OCI-LY1 (cell line): ENCODE measurements around the gene PCDHGA5.
"Not testable (repeated sequence)": the region's sequence is repeated elsewhere in the genome, so short reads cannot be mapped to it uniquely, and the experiment has no call there.

Experiments
- H2AFZ ChIP-seq: fragments of 200-600 bp; sonication (generic), shearing (Covaris generic); 2 replicates; pipeline ENCODE4 v1.6.0; 2014; ENCODE audit warnings: antibody characterized with exemption, mild to moderate bottlenecking, low read length
- H3F3A ChIP-seq: fragments of 200-600 bp; sonication (generic), shearing (Covaris generic); 2 replicates; pipeline ENCODE4 v1.6.0; 2014; ENCODE audit warnings: mild to moderate bottlenecking, antibody characterized with exemption, low read length, moderate library complexity; ENCODE audit not compliant: insufficient read depth
- H3K27ac ChIP-seq: fragments of 200-600 bp; sonication (generic); 2 replicates; pipeline ENCODE4 v1.5.1; 2014; ENCODE audit warnings: low read length, mixed run types, mild to moderate bottlenecking, low read depth; ENCODE audit not compliant: poor library complexity, severe bottlenecking
- H3K27me3 ChIP-seq: fragments of 200-600 bp; sonication (generic); 2 replicates; pipeline ENCODE4 v1.6.0; 2014; ENCODE audit warnings: antibody characterized with exemption, mild to moderate bottlenecking, low read length, moderate library complexity; ENCODE audit not compliant: insufficient read depth
- H3K36me3 ChIP-seq: fragments of 200-600 bp; sonication (generic); 2 replicates; pipeline ENCODE4 v1.6.1; 2014; ENCODE audit warnings: mild to moderate bottlenecking, antibody characterized with exemption, low read length, moderate library complexity, mixed read lengths; ENCODE audit not compliant: insufficient read depth
- H3K4me1 ChIP-seq: fragments of 200-600 bp; sonication (generic); 2 replicates; pipeline ENCODE4 v1.5.1; 2014; ENCODE audit warnings: mild to moderate bottlenecking, low read length, moderate library complexity; ENCODE audit not compliant: insufficient read depth, severe bottlenecking
- H3K4me2 ChIP-seq: fragments of 200-600 bp; sonication (generic), shearing (Covaris generic); 2 replicates; pipeline ENCODE4 v1.6.1; 2014; ENCODE audit warnings: low read length
- H3K4me3 ChIP-seq: fragments of 200-600 bp; sonication (generic); 2 replicates; pipeline ENCODE4 v1.5.1; 2014; ENCODE audit warnings: low read length, low read depth, mild to moderate bottlenecking, mixed read lengths; ENCODE audit not compliant: poor library complexity, severe bottlenecking
- H3K79me2 ChIP-seq: fragments of 200-600 bp; shearing (Covaris generic); 2 replicates; pipeline ENCODE4 v1.6.1; 2016; ENCODE audit warnings: mixed run types, low read length, mixed read lengths; ENCODE audit not compliant: insufficient read depth
- H3K9ac ChIP-seq: fragments of 200-600 bp; sonication (generic), shearing (Covaris generic); 2 replicates; pipeline ENCODE4 v1.6.1; 2014; ENCODE audit warnings: mild to moderate bottlenecking, low read length, mixed read lengths
- H3K9me2 ChIP-seq: fragments of 200-600 bp; sonication (generic), shearing (Covaris generic); 2 replicates; pipeline ENCODE4 v1.6.1; 2014; ENCODE audit warnings: low read depth, mild to moderate bottlenecking, low read length, mixed read lengths
- H3K9me3 ChIP-seq: fragments of 200-600 bp; shearing (Covaris generic); 2 replicates; pipeline ENCODE4 v1.6.1; 2014; ENCODE audit warnings: low read length, mixed read lengths
- H4K20me1 ChIP-seq: fragments of 200-600 bp; sonication (generic), shearing (Covaris generic); 2 replicates; pipeline ENCODE4 v1.6.0; 2016; ENCODE audit warnings: mild to moderate bottlenecking, low read length; ENCODE audit not compliant: insufficient read depth
- EZH2 ChIP-seq: fragments of 200-600 bp; sonication (generic), shearing (Covaris generic); IDR thresholded peaks from 2 replicates; pipeline ENCODE4 v1.8.0; 2017; ENCODE audit warnings: borderline replicate concordance, mixed run types, mild to moderate bottlenecking, antibody characterized with exemption, low read length, moderate library complexity, mixed read lengths
- TF ChIP-seq, protein P1 (sequence below): fragments of 200-600 bp; sonication (generic), shearing (Covaris generic); IDR thresholded peaks from 2 replicates; pipeline ENCODE4 v1.5.1; 2017; ENCODE audit warnings: mild to moderate bottlenecking, antibody characterized with exemption, low read length, moderate library complexity, mixed read lengths

The PCDHGA5 gene

DNA sequence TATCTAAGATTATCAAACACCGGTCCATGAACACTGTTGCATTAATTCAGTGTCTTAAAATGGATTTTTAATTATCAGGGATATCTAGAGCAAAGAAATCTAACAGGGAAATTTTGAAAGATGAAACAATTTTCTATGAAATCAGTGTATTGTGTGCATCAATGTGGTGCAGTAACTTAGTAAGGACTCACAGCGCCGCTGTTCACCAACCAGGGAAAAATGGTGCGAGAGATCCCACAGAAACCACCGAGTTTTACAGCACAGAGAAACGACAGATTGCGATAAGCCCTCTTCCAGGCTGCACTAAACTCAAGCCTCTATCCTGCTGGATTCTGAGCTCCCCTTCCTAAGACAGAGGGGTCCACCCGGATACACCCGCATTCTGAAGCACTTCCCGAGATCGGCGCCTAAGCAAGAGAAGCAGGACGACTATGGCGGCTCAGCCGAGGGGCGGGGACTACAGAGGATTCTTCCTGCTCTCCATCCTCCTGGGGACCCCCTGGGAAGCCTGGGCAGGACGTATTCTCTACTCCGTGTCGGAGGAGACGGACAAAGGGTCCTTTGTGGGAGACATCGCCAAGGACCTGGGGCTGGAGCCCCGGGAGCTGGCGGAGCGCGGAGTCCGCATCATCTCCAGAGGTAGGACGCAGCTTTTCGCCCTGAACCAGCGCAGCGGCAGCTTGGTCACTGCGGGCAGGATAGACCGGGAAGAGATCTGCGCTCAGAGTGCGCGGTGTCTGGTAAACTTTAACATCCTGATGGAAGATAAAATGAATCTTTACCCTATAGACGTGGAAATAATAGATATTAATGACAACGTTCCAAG lies 18.7 kb downstream of the PCDHGA5 start, which contains the start of gene PCDHGA7:
Gene PCDHGA7, plus strand, starts transcription at position 274 of the 826 bp plus-strand sequence. Its CDS starts 158 bp downstream, at position 432.
- TF ChIP-seq, protein P1, sequence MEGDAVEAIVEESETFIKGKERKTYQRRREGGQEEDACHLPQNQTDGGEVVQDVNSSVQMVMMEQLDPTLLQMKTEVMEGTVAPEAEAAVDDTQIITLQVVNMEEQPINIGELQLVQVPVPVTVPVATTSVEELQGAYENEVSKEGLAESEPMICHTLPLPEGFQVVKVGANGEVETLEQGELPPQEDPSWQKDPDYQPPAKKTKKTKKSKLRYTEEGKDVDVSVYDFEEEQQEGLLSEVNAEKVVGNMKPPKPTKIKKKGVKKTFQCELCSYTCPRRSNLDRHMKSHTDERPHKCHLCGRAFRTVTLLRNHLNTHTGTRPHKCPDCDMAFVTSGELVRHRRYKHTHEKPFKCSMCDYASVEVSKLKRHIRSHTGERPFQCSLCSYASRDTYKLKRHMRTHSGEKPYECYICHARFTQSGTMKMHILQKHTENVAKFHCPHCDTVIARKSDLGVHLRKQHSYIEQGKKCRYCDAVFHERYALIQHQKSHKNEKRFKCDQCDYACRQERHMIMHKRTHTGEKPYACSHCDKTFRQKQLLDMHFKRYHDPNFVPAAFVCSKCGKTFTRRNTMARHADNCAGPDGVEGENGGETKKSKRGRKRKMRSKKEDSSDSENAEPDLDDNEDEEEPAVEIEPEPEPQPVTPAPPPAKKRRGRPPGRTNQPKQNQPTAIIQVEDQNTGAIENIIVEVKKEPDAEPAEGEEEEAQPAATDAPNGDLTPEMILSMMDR, result no peak
- no peak for TF ChIP-seq EZH2
- Histone ChIP-seq H3K27ac (no peak within 1 kb of the TSS), H3K27me3 (no peaks in the 10 kb centered on the region), H3K9ac (no peak within 1 kb of the TSS), H4K20me1 (no peaks in the 10 kb centered on the region), H3K4me2 (no peak within 1 kb of the TSS), H3F3A (no peaks in the 10 kb centered on the region), H3K79me2 (no peaks in the 10 kb centered on the region), H2AFZ (no peak within 1 kb of the TSS), H3K4me3 (no peak within 1 kb of the TSS), H3K9me3 (peaks cover 9% of the 10 kb centered on the region), H3K36me3 (no peaks in the 10 kb centered on the region), H3K4me1 (no peaks in the 10 kb centered on the region), H3K9me2 (no peaks in the 10 kb centered on the region)

DNA sequence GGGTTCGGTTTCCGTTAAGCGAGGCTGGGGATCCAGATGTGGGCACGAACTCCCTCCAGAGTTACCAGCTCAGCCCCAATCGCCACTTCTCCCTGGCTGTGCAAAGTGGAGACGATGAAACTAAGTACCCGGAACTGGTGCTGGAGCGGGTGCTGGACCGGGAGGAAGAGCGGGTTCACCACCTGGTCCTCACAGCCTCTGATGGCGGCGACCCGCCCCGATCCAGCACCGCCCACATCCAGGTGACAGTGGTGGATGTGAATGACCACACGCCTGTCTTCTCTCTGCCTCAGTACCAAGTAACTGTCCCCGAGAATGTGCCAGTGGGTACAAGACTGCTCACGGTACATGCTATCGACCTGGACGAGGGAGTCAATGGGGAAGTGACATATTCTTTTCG lies 19.4 kb downstream of the PCDHGA5 start:
- Histone ChIP-seq H2AFZ (no peak overlapping the region), H3K4me3 (no peak overlapping the region), H3K9me3 (peaks cover 9% of the 10 kb centered on the region), H4K20me1 (no peaks in the 10 kb centered on the region), H3K27ac (no peak overlapping the region), H3K27me3 (no peaks in the 10 kb centered on the region), H3K9me2 (no peaks in the 10 kb centered on the region), H3K4me1 (no peaks in the 10 kb centered on the region), H3F3A (no peaks in the 10 kb centered on the region), H3K36me3 (no peaks in the 10 kb centered on the region), H3K4me2 (no peak overlapping the region), H3K9ac (no peak overlapping the region), H3K79me2 (no peaks in the 10 kb centered on the region)
- no peak for TF ChIP-seq EZH2
- TF ChIP-seq, protein P1, result no peak

DNA sequence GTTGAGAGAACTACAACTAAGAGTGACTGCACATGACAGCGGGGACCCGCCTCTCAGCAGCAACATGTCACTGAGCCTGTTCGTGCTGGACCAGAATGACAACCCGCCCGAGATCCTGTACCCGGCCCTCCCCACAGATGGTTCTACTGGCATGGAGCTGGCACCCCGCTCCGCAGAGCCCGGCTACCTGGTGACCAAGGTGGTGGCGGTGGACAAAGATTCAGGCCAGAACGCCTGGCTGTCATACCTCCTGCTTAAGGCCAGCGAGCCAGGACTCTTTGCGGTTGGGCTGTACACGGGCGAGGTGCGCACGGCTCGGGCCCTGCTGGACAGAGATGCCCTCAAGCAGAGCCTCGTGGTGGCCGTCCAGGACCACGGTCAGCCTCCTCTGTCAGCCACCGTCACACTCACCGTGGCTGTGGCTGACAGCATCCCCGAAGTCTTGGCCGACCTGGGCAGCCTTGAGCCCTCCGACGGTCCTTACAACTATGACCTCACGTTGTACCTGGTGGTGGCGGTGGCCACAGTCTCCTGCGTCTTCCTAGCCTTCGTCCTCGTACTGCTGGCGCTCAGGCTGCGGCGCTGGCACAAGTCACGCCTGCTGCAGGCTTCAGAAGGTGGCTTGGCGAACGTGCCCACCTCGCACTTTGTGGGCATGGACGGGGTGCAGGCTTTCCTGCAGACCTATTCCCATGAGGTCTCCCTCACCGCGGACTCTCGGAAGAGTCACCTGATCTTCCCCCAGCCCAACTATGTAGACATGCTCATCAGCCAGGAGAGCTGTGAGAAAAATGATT lies 20.7 kb downstream of the PCDHGA5 start:
- Histone ChIP-seq H3F3A (no peaks in the 10 kb centered on the region), H2AFZ (no peak overlapping the region), H3K9me2 (no peaks in the 10 kb centered on the region), H3K27ac (no peak overlapping the region), H3K79me2 (no peaks in the 10 kb centered on the region), H3K9me3 (peaks cover 12% of the 10 kb centered on the region), H4K20me1 (no peaks in the 10 kb centered on the region), H3K4me2 (no peak overlapping the region), H3K36me3 (no peaks in the 10 kb centered on the region), H3K9ac (no peak overlapping the region), H3K27me3 (no peaks in the 10 kb centered on the region), H3K4me3 (no peak overlapping the region), H3K4me1 (no peaks in the 10 kb centered on the region)
- TF ChIP-seq, protein P1, result no peak
- no peak for TF ChIP-seq EZH2

GRCh38 chr5:141387557-141388311 lies 23.8 kb downstream of the PCDHGA5 start, which contains the start of gene PCDHGB4:
PCDHGB4 (plus strand) TSS chr5:141387698; CDS start chr5:141387885, 187 bp downstream.
- not testable (repeated sequence) for H4K20me1 ChIP-seq, H3K9me2 ChIP-seq, H3K4me2 ChIP-seq, H3K79me2 ChIP-seq, H3K9ac ChIP-seq, H3K4me3 ChIP-seq, H3K27me3 ChIP-seq, H2AFZ ChIP-seq, H3K36me3 ChIP-seq, H3K27ac ChIP-seq, H3F3A ChIP-seq, H3K4me1 ChIP-seq
- peaks cover 13% of the 10 kb centered on the region for H3K9me3 ChIP-seq
